VCaP (cell line): ENCODE measurements around the gene CRIP2.

ENCODE experiments used
- H3K27ac ChIP-seq: fragments of 450-650 bp; 2 replicates; pipeline ENCODE4 v1.5.1; 2017
- TF ChIP-seq, protein P1 (sequence below): fragments of 450-650 bp; conservative IDR thresholded peaks from 2 replicates; pipeline ENCODE4 v1.5.1; 2017; ENCODE audit warnings: mild to moderate bottlenecking, moderate library complexity

CRIP2 gene

DNA sequence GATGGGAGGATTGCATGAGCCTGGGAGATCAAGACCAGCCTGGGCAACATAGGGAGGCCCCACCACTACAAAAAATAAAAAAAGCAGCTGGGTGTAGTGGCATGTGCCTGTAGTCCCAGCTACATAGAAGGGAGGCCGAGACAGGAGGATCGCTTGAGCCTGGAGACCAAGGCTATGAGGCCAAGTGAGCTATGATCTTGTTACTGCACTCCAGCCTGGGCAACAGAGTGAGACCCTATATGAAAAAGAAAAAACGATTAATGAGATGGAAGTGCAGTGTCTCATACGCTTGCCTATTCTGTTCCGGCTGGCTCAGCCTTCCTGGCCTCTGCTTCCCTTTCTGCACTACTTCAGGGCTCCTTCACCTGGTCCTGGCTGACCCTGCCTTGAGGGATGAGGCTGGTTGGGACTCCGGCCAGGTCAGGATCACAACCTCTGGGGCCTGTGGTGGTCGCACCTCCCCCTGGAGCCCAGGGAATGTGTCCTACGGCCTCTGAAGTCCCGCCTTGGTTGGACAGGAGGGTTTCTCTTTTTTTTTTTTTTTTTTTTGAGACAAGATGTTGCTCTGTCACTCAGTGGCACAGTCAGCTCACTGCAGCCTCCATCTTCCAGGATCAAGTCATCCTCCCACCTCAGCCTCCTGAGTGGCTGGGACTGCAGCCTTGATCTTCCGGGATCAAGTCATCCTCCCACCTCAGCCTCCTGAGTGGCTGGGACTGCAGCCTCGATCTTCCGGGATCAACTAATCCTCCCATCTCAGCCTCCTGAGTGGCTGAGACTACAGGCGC is 27.1 kb downstream of the CRIP2 start:
- TF ChIP-seq, protein P1, sequence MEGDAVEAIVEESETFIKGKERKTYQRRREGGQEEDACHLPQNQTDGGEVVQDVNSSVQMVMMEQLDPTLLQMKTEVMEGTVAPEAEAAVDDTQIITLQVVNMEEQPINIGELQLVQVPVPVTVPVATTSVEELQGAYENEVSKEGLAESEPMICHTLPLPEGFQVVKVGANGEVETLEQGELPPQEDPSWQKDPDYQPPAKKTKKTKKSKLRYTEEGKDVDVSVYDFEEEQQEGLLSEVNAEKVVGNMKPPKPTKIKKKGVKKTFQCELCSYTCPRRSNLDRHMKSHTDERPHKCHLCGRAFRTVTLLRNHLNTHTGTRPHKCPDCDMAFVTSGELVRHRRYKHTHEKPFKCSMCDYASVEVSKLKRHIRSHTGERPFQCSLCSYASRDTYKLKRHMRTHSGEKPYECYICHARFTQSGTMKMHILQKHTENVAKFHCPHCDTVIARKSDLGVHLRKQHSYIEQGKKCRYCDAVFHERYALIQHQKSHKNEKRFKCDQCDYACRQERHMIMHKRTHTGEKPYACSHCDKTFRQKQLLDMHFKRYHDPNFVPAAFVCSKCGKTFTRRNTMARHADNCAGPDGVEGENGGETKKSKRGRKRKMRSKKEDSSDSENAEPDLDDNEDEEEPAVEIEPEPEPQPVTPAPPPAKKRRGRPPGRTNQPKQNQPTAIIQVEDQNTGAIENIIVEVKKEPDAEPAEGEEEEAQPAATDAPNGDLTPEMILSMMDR = no peak
- H3K27ac ChIP-seq = no peak overlapping the region

DNA sequence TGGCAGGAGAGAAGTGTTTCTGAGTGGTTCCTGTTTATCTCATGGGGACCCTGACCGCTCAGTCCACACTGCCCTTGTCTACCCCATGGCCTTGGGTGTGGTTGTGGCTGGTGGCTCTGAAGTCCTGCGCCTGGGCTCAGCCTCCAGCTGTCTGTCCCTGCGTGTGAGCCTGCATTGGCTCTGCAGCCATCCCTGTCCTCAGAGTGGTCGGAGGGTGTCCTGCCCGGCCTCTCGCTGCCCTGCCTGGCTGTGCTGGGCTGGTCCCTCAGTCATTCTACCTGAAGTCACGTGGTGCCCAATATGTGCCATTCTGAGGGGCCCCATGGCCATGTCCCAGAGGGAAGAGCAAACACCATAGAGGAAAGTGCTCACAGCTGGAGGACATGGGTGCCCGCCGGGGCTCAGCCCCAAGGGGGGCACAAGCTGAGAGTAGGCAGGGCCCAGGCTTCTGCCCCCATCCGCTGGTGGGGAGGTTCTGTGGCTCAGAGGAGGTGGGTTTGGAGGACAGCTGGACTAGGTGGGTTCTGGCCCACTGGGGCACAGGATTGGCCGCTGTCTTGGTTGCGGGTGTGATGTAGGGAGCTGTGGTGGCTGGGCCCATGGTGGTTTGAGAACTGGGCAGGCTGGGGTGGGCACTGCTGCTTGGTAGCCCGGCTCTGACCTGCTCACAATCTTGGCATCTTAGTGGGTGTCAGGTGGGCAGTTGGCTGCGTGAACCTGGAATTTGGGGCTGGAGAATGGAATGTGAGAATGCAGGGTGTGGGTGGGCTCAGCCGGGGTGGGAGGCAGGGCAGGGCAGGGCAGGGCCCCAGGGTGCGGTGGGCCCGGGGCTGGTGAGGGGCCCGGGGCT is 28.1 kb downstream of the CRIP2 start:
- no peak overlapping the region for H3K27ac ChIP-seq
- TF ChIP-seq, protein P1 = no peak

DNA sequence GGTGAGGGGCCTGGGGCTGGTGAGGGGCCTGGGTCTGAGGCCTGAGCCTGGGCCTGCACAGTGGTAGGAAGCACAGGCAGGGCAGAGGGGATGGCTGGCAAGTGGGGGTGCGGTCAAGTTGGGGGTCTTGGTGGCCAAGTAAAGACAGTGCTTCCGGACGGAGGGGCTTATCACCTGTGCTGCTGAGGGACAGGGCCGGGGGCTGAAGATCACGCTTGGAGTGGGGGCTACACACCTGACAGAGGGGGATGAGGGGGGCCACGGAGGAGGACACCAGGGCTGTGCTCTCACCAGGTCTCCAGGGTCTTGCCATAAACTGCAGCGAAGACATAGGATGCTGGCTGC is 28.6 kb downstream of the CRIP2 start:
- H3K27ac ChIP-seq = no peak overlapping the region
- TF ChIP-seq, protein P1 = no peak

DNA sequence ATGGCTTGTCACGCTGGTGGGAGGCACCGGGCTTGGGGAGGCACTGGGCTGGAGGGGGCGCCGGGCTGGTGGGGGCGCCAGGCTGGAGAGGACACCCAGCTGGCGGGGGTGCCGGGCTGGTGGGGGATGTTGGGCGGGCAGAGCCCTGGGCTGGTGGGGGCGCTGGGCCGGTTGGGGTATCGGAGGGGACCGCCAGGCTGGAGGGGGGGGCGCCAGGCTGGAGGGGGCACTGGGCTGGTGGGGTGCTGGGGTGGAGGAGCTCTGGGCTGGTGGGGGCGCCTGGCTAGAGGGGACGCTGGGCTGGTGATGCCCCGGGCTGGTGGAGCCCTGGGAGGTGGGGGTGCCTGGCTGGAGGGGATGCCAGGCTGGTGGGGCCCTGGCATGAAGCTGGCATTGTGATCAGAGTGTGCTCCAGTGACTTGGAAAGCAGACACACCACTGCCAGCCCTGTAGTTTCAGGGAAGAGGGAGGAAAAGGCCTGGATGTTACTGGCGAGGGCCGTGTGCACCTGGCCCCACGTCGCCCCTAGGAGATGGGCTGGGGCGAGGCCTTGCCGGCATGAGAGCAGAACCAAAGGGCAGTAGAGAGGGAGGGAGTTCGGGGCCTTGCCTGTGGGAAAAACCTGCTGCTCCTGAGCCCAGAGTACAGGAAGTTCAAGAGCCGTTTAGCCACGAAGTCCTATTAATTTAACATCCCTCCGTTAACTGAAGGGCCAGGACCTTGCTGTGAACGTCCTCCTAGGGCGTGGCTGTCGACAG is 29.5 kb downstream of the CRIP2 start:
- TF ChIP-seq, protein P1 = no peak
- no peak overlapping the region for H3K27ac ChIP-seq

DNA sequence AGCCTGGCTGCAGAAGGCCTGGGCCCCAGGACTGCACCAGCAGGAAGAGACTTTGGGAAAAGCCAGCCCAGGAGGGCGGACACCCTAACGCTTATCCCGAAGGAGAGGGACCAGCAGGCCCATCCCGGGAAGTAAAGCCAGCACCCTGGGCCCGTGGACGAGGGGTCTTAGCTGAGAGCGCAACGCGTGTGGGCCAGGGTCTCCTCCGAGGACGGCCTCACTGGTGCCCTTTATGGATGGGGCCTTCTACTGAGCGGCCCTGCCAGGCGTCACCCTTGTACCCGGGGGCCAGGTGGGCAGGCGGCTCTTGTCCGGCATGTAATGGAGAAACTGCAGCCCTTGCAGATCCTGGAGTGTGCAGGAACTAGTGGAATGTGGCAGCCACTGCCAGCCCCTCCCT is 30.5 kb downstream of the CRIP2 start:
- TF ChIP-seq, protein P1 = no peak
- H3K27ac ChIP-seq = no peak overlapping the region

DNA sequence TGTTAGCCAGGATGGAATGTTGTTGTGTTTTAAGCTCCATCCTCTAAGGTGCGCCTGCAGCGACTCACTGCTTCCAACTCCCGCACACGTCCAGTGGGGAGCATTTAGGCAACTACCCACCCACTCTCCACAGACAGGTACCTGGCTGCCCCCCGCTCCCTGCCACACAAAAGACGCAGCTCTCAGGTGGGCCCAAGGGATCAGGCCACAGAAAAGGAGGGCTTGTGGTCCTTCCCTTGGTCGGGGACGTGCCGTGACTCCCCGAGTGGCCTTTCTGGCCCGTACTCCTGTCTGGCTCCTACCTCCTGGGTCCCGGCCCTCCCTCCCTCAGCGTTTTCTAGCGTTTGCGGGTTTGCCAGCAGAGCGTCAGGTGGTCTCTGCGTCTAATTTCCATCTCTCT is 32.6 kb downstream of the CRIP2 start:
- H3K27ac ChIP-seq = no peak overlapping the region
- TF ChIP-seq, protein P1 = no peak

DNA sequence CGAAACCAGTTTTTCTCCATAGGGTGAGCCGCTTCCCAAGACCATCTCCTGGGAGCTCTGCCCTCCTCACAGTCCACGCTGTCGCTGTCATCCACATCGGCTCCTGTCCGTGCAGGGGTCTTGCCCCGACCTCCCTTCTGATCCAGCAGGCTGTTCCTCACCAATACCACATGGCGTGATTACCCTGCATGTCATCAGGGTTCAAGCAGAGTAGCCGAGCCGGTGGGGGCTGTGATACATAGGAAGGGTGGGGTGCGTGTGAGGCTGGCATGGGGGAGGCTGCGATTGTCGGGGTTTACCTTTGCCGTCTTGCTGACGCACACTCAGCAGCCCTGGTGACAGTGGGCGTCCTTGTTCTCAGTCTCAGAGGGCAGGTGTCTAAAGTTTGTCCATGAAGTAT is 33.4 kb downstream of the CRIP2 start:
- TF ChIP-seq, protein P1 = no peak

More for the DNA sequence above, 33.4 kb downstream of the CRIP2 start:
- H3K27ac ChIP-seq = no peak overlapping the region
